ENCODE measurements around the gene ARHGAP27.
"Not testable (repeated sequence)": the region's sequence is repeated elsewhere in the genome, so short reads cannot be mapped to it uniquely, and the experiment has no call there.

Gene ARHGAP27

GRCh38 chr17:45446872-45447625 lies 14.4 kb upstream of the ARHGAP27 start:
- not testable (repeated sequence) for DNase-seq

- DNase-seq: not testable (repeated sequence)
Measured at GRCh38 chr17:45445901-45446743, 13.5 kb upstream of the ARHGAP27 start.

GRCh38 chr17:45444856-45445820 lies 12.5 kb upstream of the ARHGAP27 start:
- DNase-seq: not testable (repeated sequence)

GRCh38 chr17:45444301-45444700 lies 11.6 kb upstream of the ARHGAP27 start:
- not testable (repeated sequence) for DNase-seq

- not testable (repeated sequence) for DNase-seq
Measured at GRCh38 chr17:45443371-45444260, 10.9 kb upstream of the ARHGAP27 start.

- DNase-seq: no peak
Measured at GRCh38 chr17:45441526-45442310, 9.0 kb upstream of the ARHGAP27 start.

- DNase-seq: not testable (repeated sequence)
Measured at GRCh38 chr17:45440839-45441515, 8.3 kb upstream of the ARHGAP27 start.

GRCh38 chr17:45440161-45440778 lies 7.6 kb upstream of the ARHGAP27 start:
- DNase-seq: no peak

- no peak for DNase-seq
Measured at GRCh38 chr17:45438931-45439610, 6.4 kb upstream of the ARHGAP27 start.

- no peak for DNase-seq
Measured at GRCh38 chr17:45437465-45438283, 5.0 kb upstream of the ARHGAP27 start.

GRCh38 chr17:45436625-45437464 lies 4.2 kb upstream of the ARHGAP27 start:
- no peak for DNase-seq

GRCh38 chr17:45436161-45436560 lies 3.5 kb upstream of the ARHGAP27 start:
- DNase-seq: no peak

- no peak for DNase-seq
Measured at GRCh38 chr17:45435481-45435880, 2.8 kb upstream of the ARHGAP27 start.

- DNase-seq: no peak
Measured at GRCh38 chr17:45433159-45433535, 477 bp upstream of the ARHGAP27 start.

GRCh38 chr17:45431531-45432404 lies 902 bp downstream of the ARHGAP27 start:
- DNase-seq: peak; percentile 89

Measured in activated CD8-positive, alpha-beta memory T cell treated with anti-CD3 and anti-CD28 coated beads, Interleukin-2, amount 50 U/mL, for 48 hours (primary cell).